Measurements from ENCODE around the gene HSPBAP1. TPM values are rescaled to one million over a fixed set of nuclear protein-coding genes. Genes with fewer than 3 reads are reported as not detected.

Gene HSPBAP1
- total RNA-seq, 1 donor from 2014 or later = 9.1 TPM

- no peak overlapping the region for H3K4me3 Mint-ChIP-seq
- H3K4me1 Mint-ChIP-seq (ENCODE audit: unreplicated experiment) = peaks cover 21% of the 10 kb centered on the region
- TF ChIP-seq CTCF (conservative IDR thresholded peaks at IDR 0.05) = no peak
- H3K36me3 Mint-ChIP-seq = peaks cover 25% of the 10 kb centered on the region
- no peak overlapping the region for H3K27ac Mint-ChIP-seq
- no peak for DNase-seq (ENCODE audit: extremely low spot score, unreplicated experiment)
- H3K9me3 Mint-ChIP-seq = no peaks in the 10 kb centered on the region
- H3K27me3 Mint-ChIP-seq = no peaks in the 10 kb centered on the region
These were observed 7.1 kb upstream of the HSPBAP1 start for GRCh38 chr3:122800706-122801237.

- Mint-ChIP-seq H3K27ac (no peak overlapping the region), H3K4me3 (no peak overlapping the region), H3K36me3 (peaks cover 28% of the 10 kb centered on the region), H3K4me1 (ENCODE audit: unreplicated experiment) (peaks cover 24% of the 10 kb centered on the region), H3K27me3 (no peaks in the 10 kb centered on the region), H3K9me3 (no peaks in the 10 kb centered on the region)
- no peak for TF ChIP-seq CTCF (conservative IDR thresholded peaks at IDR 0.05)
- DNase-seq (ENCODE audit: extremely low spot score, unreplicated experiment) = no peak
These were observed 6.4 kb upstream of the HSPBAP1 start for GRCh38 chr3:122800031-122800430.

- Mint-ChIP-seq H3K9me3 (no peaks in the 10 kb centered on the region), H3K27me3 (no peaks in the 10 kb centered on the region), H3K27ac (no peak overlapping the region), H3K4me1 (ENCODE audit: unreplicated experiment) (peaks cover 24% of the 10 kb centered on the region), H3K4me3 (no peak overlapping the region), H3K36me3 (peaks cover 28% of the 10 kb centered on the region)
- no peak for TF ChIP-seq CTCF (conservative IDR thresholded peaks at IDR 0.05)
- DNase-seq (ENCODE audit: extremely low spot score, unreplicated experiment) = no peak
These were observed 5.7 kb upstream of the HSPBAP1 start for GRCh38 chr3:122799322-122799721.

- no peak for TF ChIP-seq CTCF (conservative IDR thresholded peaks at IDR 0.05)
- peak overlapping the region; percentile 65 for H3K4me3 Mint-ChIP-seq
These were observed 3.7 kb upstream of the HSPBAP1 start for GRCh38 chr3:122797291-122797690.

GRCh38 chr3:122795674-122796195 is 2.1 kb upstream of the HSPBAP1 start:
- peak overlapping the region; percentile 84 for H3K4me3 Mint-ChIP-seq
- no peaks in the 10 kb centered on the region for H3K27me3 Mint-ChIP-seq
- H3K27ac Mint-ChIP-seq = peak overlapping the region; percentile 64
- peaks cover 29% of the 10 kb centered on the region for H3K4me1 Mint-ChIP-seq (ENCODE audit: unreplicated experiment)
- peaks cover 12% of the 10 kb centered on the region for H3K36me3 Mint-ChIP-seq
- no peaks in the 10 kb centered on the region for H3K9me3 Mint-ChIP-seq
- no peak for TF ChIP-seq CTCF (conservative IDR thresholded peaks at IDR 0.05)
- DNase-seq (ENCODE audit: extremely low spot score, unreplicated experiment) = no peak

More at GRCh38 chr3:122797291-122797690, 3.7 kb upstream of the HSPBAP1 start:
- DNase-seq (ENCODE audit: extremely low spot score, unreplicated experiment) = no peak
- no peaks in the 10 kb centered on the region for H3K9me3 Mint-ChIP-seq
- H3K27me3 Mint-ChIP-seq = no peaks in the 10 kb centered on the region
- peaks cover 29% of the 10 kb centered on the region for H3K4me1 Mint-ChIP-seq (ENCODE audit: unreplicated experiment)
- H3K27ac Mint-ChIP-seq = peak overlapping the region; percentile 80
- peaks cover 16% of the 10 kb centered on the region for H3K36me3 Mint-ChIP-seq

Data from type B pancreatic cell (in vitro differentiated cells).